GM21360 (cell line): ENCODE measurements around the gene OR5L2.
"Not testable (repeated sequence)": the region's sequence is repeated elsewhere in the genome, so short reads cannot be mapped to it uniquely, and the experiment has no call there.

Experiments
- ATAC-seq: cut with Tn5 transposase; IDR thresholded peaks from one replicate; pipeline ENCODE4 v1.9.1; 2021; ENCODE audit warnings: mild to moderate bottlenecking, moderate library complexity; ENCODE audit not compliant: unreplicated experiment

OR5L2 gene

DNA sequence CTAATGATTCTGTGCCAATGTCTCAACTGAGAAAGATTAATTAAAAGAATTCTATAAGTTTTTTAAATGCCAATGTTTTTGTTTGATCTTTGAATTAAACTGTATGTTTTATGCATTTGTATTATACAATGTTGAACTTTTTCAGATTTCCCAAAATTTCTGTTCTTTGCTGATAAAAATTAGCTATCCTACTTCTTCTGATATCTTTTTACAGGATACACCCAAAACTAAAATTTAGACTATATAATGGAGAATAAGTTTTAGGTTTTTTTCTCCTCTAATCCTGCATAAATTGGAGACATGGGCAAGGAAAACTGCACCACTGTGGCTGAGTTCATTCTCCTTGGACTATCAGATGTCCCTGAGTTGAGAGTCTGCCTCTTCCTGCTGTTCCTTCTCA, at the start of gene OR5L2:
Gene OR5L2 (plus strand): TSS at position 301 of the 400 bp plus-strand sequence. CDS start 0 bp downstream, at position 301.
- ATAC-seq = no peak

DNA sequence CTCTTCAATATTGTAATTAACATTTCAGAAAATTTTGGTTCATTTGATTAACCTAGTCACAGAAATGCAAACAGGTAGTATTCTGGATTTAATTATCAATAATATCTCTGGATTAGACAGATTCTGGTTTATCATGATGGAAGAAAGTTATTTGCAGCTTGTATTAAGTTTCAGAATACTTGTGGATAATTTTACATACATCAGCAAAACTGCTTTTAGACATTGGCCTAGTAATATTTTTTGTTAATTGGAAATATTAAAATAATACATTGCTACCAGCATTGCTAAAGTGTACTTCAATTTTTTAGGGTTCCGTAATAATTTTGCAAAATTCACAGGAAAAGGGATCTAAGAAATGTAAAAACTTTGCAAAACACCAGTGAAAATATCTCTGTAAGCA, 35.4 kb upstream of the OR5L2 start:
- ATAC-seq = no peak

DNA sequence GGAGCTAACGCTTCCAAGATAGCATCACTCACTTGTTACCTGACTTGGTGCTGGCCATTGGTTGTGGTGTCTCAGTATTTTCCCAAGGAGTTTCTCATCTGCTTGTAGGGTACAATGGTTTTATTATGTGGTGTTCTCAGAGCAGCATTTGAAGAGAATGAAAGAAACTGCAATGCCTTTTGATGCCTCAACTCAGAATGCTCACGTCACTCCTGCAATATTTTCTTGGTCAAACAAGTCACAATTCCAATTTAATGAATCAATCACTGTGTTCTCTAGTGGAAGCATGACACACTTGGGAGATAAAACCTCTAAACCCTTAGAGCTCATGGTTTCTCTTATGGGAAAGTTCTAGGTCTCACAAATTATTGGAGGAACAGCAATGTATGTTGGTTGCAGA, 33.7 kb upstream of the OR5L2 start:
- ATAC-seq = no peak

DNA sequence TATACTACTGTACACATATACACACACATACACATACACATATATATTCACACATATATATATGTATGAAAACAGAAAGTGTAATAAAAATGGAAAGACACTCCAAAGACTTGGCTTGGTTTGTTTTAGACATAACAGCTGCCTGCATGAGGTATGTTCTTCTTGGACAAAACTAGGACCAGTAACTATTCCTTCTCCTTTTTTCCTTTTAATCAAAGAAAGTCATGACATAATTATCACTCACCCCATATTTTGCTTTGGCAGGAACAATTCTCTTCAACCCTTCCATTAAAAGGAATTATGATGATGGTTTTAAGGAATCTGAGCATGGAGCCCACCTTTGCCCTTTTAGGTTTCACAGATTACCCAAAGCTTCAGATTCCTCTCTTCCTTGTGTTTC, 31.8 kb upstream of the OR5L2 start, which contains the start of gene OR5D14:
Gene OR5D14 (plus strand): TSS at position 301 of the 400 bp plus-strand sequence. CDS start 0 bp downstream, at position 301.
- ATAC-seq = no peak

DNA sequence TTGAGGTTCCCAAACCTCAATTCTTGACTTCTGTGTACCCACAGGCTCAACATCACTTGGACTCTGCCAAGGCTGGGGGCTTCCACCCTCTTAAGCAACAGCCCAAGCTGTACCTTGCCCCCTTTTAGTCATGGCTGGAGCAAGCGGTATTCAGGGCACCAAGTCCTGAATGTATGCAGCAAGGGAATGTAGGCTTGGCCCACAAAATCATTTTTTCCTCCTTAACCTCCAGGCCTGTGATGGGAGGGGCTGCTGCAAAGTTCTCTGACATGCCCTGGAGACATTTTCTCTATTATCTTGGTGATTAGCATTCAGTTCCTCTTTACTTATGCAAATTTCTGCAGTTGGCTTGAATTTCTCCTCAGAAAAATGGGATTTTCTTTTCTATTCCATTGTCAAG, 20.8 kb upstream of the OR5L2 start:
- no peak for ATAC-seq

DNA sequence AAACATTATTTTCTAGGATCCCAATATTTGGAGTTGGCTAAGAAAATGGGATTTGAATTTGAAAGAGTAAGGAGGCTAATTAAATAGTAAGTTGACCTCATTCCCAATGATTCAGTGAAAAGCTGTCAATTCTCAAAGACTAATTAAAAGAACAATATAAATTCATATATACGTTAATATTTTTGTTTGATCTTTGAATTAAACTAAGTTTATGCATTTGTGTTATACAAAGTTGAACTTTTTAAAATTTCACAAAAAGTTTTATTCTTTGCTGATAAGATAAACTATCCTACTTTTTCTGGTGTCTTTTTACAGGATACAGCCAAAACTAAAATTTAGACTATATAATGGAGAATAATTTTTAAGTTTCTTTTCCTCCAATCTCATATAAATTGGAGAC, 16.0 kb upstream of the OR5L2 start, which contains the start of gene OR5L1:
Gene OR5L1 (plus strand): TSS at position 301 of the 400 bp plus-strand sequence. CDS start 100 bp downstream, outside the sequence.
- no peak for ATAC-seq

DNA sequence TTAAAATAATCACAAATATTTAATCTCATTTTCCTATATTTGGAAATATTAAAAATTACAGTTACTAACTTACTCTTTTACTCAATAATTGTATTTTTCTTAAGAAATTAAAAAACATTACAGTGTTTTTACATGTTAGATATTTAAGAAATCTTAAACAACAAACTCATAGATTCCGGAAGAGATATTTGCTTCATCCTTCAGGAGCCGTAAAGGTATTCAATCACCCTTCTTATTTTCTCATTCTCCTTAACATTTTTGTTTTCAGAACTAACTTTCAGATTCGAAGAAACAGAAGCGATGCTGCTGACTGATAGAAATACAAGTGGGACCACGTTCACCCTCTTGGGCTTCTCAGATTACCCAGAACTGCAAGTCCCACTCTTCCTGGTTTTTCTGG, 7.7 kb upstream of the OR5L2 start, which contains the start of gene OR5D18:
Gene OR5D18 (plus strand): TSS at position 301 of the 400 bp plus-strand sequence. CDS start 0 bp downstream, at position 301.
- no peak for ATAC-seq

DNA sequence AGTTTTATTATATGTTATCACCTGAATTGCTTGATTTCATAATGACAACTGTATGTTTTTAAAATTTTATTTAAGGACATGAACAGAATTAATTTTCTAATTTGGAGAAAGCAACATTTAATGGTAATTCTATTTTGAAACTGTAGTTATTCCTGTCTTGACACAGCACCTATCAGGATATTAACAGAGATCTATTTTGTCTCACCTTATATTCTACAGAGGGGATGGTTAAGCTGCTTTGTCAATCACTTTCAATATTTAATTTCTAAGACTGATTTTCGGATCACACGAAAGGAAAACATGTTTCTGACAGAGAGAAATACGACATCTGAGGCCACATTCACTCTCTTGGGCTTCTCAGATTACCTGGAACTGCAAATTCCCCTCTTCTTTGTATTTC, 11.4 kb downstream of the OR5L2 start, which contains the start of gene OR5D16:
Gene OR5D16 (plus strand): TSS at position 301 of the 400 bp plus-strand sequence. CDS start 0 bp downstream, at position 301.
- no peak for ATAC-seq

DNA sequence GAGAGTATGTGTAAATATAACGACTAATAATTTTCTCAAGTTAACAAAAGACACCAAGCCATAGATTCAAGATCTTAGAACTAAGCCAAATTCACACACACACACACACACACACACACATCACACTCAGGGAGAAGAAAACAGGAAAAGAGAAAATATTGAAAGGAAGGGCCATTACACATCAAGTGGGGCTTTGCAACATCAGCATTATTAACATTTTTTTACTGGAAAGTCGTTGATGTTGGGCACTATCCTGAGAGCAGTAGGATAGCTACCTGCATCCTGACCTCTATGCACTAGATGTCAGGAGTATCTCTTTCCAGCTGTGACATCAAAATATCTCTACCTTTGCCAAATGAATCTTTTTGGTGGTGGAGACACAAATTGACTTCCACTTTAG, 20.4 kb downstream of the OR5L2 start:
- ATAC-seq = no peak

DNA sequence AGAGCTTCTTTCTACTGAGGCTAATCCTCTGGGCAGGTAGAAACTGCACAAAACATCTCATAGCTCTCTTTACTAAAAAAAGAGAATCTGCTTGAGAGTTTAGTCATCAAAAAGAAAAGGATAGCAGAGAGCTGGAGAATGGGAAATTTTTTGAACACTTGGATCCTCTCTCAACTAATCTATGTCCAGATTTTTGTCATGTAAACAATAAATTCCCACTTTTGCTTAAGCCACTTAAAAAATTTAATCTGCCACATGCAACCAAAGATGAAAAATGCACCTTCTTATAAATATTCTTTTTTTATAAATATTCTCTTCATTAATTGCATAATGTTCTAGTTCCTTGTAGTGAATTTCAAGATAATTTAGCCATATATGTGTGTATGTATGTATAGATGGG, 22.0 kb downstream of the OR5L2 start:
- ATAC-seq = no peak

DNA sequence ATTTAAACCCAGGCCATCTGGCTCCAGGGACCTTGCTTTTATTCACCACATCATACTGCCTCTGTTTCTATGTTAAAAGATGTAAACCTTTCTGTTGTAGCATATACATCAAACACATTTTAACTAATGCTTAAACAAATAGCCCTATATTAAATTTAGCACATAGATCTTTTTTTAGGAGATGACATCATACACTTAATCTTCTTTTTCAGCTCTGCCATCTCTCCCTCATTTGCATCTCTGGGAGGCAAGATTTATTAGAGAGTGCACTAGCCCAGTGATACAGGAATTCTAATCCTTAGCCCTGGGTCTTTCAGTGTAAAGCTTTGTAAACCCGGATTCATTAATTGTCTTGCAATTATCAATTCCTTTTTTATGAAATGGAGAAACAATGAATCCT, 25.1 kb downstream of the OR5L2 start:
- ATAC-seq = no peak

DNA sequence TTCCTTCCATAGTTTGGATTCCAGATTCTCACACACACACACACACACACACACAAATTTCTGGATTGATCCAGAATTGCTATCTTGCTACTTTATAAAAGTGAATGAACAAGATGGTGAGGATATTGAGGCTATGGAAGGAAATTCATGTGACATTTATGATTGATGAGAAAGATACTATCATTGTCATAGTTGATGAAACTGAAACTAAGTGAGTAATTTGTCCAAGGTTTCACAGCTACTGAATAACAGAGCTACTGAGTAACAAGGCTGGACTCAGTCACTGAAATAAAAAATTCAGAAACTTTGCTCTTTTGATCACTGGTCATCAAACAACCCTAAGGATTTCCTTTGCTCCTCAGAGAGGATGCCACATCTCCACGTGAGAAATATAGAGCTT, 27.7 kb downstream of the OR5L2 start:
- peak; percentile 64 for ATAC-seq

DNA sequence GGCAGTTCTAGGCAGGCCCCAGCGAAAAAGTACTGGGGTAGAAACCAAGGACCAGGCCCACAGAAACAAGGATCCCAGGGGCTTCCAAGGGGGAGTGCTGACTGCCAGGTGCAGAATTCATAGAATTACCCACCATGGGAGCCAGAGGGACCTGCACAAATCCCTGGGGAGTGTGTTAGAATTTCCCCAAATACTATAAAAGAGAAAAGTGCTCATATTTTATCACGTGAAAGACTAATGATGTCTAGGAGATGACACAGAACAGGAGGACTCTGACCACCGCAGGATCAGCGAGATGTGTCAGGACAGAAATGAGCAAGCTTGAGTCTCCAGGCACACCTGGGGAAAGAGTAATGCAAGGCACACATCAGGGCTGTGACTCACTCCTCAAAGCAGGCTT, 40.3 kb downstream of the OR5L2 start:
- ATAC-seq = not testable (repeated sequence)

DNA sequence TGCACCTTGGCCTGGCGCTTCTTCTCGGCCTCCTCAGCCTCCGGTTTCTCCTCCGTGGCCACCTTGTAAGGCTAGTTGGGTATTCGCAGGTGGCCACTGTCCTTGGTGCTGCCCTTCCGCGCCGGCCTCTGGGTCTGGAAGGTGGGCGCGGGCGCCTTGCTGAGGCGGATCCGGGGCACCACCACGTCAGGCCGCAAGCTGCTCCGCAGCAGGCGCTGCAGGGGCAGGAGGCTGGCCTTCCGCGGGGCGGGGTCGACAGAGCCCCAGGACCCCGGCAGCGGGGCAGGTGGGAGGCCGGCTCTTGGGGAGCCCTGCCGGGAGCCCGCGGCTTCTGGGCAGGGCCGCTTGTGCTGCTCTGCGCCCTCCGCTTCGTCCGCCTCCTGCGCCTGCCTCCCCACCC, 45.7 kb downstream of the OR5L2 start:
- ATAC-seq = not testable (repeated sequence)

DNA sequence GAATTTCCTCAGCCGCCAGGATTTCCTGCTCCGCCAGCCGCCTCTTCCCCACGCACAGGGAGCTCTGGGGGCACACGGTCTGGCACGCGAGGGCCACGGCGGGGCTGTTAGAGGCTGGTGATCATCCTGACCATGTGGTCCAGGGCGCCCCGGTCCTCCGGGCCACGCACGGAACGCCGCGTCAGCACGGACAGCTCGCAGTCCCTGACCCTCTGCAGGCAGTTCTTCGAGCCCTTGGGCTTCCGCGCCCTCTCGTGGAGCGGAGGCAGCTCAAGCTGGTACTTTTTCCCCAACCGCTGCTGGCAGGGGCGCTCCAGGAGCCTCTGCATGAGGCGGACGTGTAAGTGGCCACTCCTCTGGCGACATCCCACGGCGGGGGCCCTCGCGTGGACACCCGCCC, 46.1 kb downstream of the OR5L2 start:
- ATAC-seq = not testable (repeated sequence)
